Measurements from ENCODE around the gene CYB561.

- TF ChIP-seq CTCF (IDR thresholded peaks at IDR 0.05 in 4 of 5, conservative IDR thresholded peaks at IDR 0.05 in 1 of 5): no peak
- TF ChIP-seq POLR2A (IDR thresholded peaks at IDR 0.05): no peak
Measured at GRCh38 chr17:63407741-63408330, 38.3 kb downstream of the CYB561 start.
